ENCODE measurements around the gene AMN1. TPM values are rescaled to one million over a fixed set of nuclear protein-coding genes. Genes with fewer than 3 reads are reported as not detected.

AMN1 gene
- total and polyA plus RNA-seq, 2 of the 13 experiments (the other 11 are each of a cell fraction or from before 2014, with no cell fraction given) = 7.5 to 26.5 TPM

DNA sequence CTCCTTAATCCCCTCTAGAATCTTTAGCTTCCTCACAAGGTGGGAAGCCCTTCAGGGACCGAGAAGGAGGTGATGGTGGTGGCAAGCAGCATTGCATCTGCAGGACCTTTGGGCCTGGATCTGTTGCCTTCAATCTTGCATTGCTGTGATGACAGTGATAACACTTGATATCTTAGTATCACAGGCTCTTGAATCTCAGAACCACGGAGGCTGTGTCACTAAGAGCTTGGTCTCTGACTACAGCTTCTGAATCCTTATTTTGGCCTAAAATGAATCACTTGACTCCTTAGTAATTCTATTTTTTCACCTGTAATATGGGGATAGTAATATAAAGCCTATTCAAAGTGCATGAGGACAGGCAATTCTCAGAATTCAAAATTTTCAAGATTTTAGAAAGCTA, 8.9 kb upstream of the AMN1 start:
- Histone ChIP-seq H4K20me1 (ENCODE audit: insufficient read depth, low read length) (no peaks in the 10 kb centered on the region), H3K27ac (ENCODE audit: extremely low read length, insufficient read depth, low read length) (no peak overlapping the region), H3K4me2 (ENCODE audit: low read depth, low read length) (no peak overlapping the region), H3K36me3 (replicated peaks in 1 of 2; ENCODE audit: control insufficient read depth in 1 of 2, insufficient read depth in 2 of 2, low read length in 2 of 2) (no peaks in the 10 kb centered on the region), H3K9me3 (ENCODE audit: low read length) (no peaks in the 10 kb centered on the region), H2AFZ (ENCODE audit: low read length) (no peak overlapping the region), H3K79me2 (ENCODE audit: insufficient read depth, low read length) (no peaks in the 10 kb centered on the region), H3K27me3 (ENCODE audit: control insufficient read depth in 1 of 2, insufficient read depth in 2 of 2, low read length in 2 of 2) (no peaks in the 10 kb centered on the region), H3K9ac (ENCODE audit: insufficient read depth, low read depth, low read length) (no peak overlapping the region), H3K4me1 (ENCODE audit: insufficient read depth, low read length) (peaks cover 9% of the 10 kb centered on the region), H3K4me3 (replicated peaks in 1 of 3; ENCODE audit: insufficient read depth in 1 of 3, low read depth in 2 of 3, low read length in 3 of 3) (no peak overlapping the region)
- no peak for DNase-seq (ENCODE audit: low spot score)
- no peak for TF ChIP-seq KAT7 (CRISPR knock-in tag; IDR thresholded peaks at IDR 0.05; ENCODE audit: borderline replicate concordance)
- TF ChIP-seq ZNF616 (CRISPR knock-in tag; IDR thresholded peaks at IDR 0.05; ENCODE audit: low read depth) = no peak
- no peak for TF ChIP-seq ZNF382 (CRISPR knock-in tag; IDR thresholded peaks at IDR 0.05; ENCODE audit: borderline replicate concordance)
- TF ChIP-seq ZNF788 (CRISPR knock-in tag; IDR thresholded peaks at IDR 0.05; ENCODE audit: borderline replicate concordance) = no peak
- no peak for TF ChIP-seq ZNF343 (CRISPR knock-in tag; IDR thresholded peaks at IDR 0.05)
- no peak for TF ChIP-seq ZKSCAN8 (CRISPR knock-in tag; IDR thresholded peaks at IDR 0.05; ENCODE audit: borderline replicate concordance)
- TF ChIP-seq GFI1 (CRISPR knock-in tag; IDR thresholded peaks at IDR 0.05; ENCODE audit: borderline replicate concordance) = no peak
- no peak for TF ChIP-seq NCOA5 (CRISPR knock-in tag; IDR thresholded peaks at IDR 0.05)
- TF ChIP-seq, protein P1, sequence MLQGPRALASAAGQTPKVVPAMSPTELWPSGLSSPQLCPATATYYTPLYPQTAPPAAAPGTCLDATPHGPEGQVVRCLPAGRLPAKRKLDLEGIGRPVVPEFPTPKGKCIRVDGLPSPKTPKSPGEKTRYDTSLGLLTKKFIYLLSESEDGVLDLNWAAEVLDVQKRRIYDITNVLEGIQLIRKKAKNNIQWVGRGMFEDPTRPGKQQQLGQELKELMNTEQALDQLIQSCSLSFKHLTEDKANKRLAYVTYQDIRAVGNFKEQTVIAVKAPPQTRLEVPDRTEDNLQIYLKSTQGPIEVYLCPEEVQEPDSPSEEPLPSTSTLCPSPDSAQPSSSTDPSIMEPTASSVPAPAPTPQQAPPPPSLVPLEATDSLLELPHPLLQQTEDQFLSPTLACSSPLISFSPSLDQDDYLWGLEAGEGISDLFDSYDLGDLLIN (CRISPR knock-in tag; IDR thresholded peaks at IDR 0.05; ENCODE audit: borderline replicate concordance) = no peak
- no peak for TF ChIP-seq ZNF7 (CRISPR knock-in tag; IDR thresholded peaks at IDR 0.05)
- no peak for TF ChIP-seq ZNF615 (CRISPR knock-in tag; IDR thresholded peaks at IDR 0.05; ENCODE audit: borderline replicate concordance)
- no peak for TF ChIP-seq ZNF329 (CRISPR knock-in tag; IDR thresholded peaks at IDR 0.05; ENCODE audit: low read depth)
- TF ChIP-seq ZBTB7A (CRISPR knock-in tag; IDR thresholded peaks at IDR 0.05) = no peak
- in situ Hi-C loops (cut with HindIII; ENCODE audit: extremely low pct_ligation_motif_present, low pct_unique_long_range_greater_than_20kb) (no loop called here), intact Hi-C loops (cut with micrococcal nuclease; ENCODE audit: unreplicated experiment) (no loop called here)
- no peak for FAIRE-seq
- CTCF ChIA-PET (ENCODE audit: low intra/inter-chr PET ratio, low total read pairs) = no interaction called here
- ATAC-seq = no peak
- POLR2A ChIA-PET = no interaction called here
- WGBS (ENCODE audit: low lambda C conversion rate) = 79% methylated on average over 1 of the region's 2 CpGs
- BruUV-seq (replicated peaks) = no TSS peak

Measured in HepG2 (cell line).